ENCODE results near the gene ALKBH5. TPM values are rescaled to one million over a fixed set of nuclear protein-coding genes. Genes with fewer than 3 reads are reported as not detected.

ALKBH5 gene
- total and polyA plus RNA-seq, 10 of the 15 experiments (the other 5 are each of a cell fraction or from before 2014, with no cell fraction given) = 13.7 to 99.9 (median 52.4) TPM

DNA sequence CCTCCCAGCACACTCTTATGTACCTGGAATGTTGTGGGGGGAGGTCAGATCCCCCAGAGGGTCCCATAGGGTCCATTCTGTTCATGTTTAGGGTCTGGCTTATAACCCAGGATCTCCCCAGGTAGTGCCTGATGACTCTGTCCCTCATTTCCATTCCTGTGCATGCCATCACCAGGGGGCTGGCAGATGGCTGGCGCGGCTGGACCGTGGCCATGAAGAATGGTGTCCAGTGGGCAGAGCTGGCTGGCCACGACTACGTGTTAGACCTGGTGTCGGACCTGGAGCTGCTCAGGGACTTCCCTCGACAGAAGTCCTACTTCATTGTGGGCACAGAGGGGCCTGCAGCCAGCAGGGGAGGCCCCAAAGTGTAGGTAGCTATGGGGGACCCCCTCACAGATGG, 35.0 kb upstream of the ALKBH5 start (continued):
- TF ChIP-seq NKRF (conservative IDR thresholded peaks at IDR 0.05) (no peak), EED (IDR thresholded peaks at IDR 0.05; ENCODE audit: low read depth) (no peak), CHD4 (IDR thresholded peaks at IDR 0.05) (no peak), ZNF217 (IDR thresholded peaks at IDR 0.05) (no peak)

- ChIA-PET SMC1A (ENCODE audit: uncharacterized antibody, unreplicated experiment) (no interaction called here), CTCF (interaction anchor here (1.0 to 1.9 kb wide), 2 partner anchors 18 to 41 kb away, joined by 3 to 4 read pairs; no protein-coding TSS in a partner anchor), RAD21 (ENCODE audit: unreplicated experiment) (no interaction called here), POLR2A (no interaction called here)
- Histone ChIP-seq H3K4me2 (ENCODE audit: control insufficient read depth, insufficient read depth) (no peak overlapping the region), H3K9me3 (replicated peaks; ENCODE audit: control insufficient read depth, insufficient read depth, low read length) (no peaks in the 10 kb centered on the region), H3K36me3 (ENCODE audit: control insufficient read depth in 2 of 2, insufficient read depth in 2 of 2, low read length in 1 of 2) (no peaks in the 10 kb centered on the region), H3K27ac (ENCODE audit: control insufficient read depth, insufficient read depth) (no peak overlapping the region), H3K27me3 (replicated peaks in 1 of 2; ENCODE audit: control insufficient read depth in 2 of 2, insufficient read depth in 2 of 2, low read length in 1 of 2) (no peaks in the 10 kb centered on the region), H4K20me1 (ENCODE audit: control insufficient read depth, insufficient read depth) (no peaks in the 10 kb centered on the region), H3K9ac (ENCODE audit: control insufficient read depth, insufficient read depth, low read length) (no peak overlapping the region), H3K4me3 (no peak overlapping the region), H3K79me2 (ENCODE audit: control insufficient read depth, insufficient read depth, low read length) (no peaks in the 10 kb centered on the region), H3K4me1 (ENCODE audit: control insufficient read depth, insufficient read depth, low read length) (no peaks in the 10 kb centered on the region; the same call in 1 of the 2 replicates), H2AFZ (ENCODE audit: control insufficient read depth, low read depth, low read length) (no peak overlapping the region)
- FAIRE-seq (no peak), DNase-seq (ENCODE audit: low read depth, low spot score) (no peak), ATAC-seq (no peak)
- in situ Hi-C loops (cut with MboI) = no loop called here
- 57% methylated on average over 9 of the region's 9 CpGs for WGBS (ENCODE audit: insufficient coverage, insufficient replicate concordance, low lambda C conversion rate, missing lambda C conversion rate)
- BruUV-seq (replicated peaks) = no TSS peak
- TF ChIP-seq POLR2A (IDR thresholded peaks at IDR 0.05; ENCODE audit: low read depth, low read length) = no peak
- no peak for TF ChIP-seq NR2C2 (IDR thresholded peaks at IDR 0.05; ENCODE audit: borderline replicate concordance, control insufficient read depth, insufficient read length, low read depth)
- no peak for TF ChIP-seq ZSCAN29 (IDR thresholded peaks at IDR 0.05)
- TF ChIP-seq RB1 (IDR thresholded peaks at IDR 0.05; ENCODE audit: borderline replicate concordance) = no peak
- no peak for TF ChIP-seq PML (IDR thresholded peaks at IDR 0.05; ENCODE audit: low read length)
- no peak for TF ChIP-seq LARP7 (IDR thresholded peaks at IDR 0.05)
- TF ChIP-seq IKZF2 (IDR thresholded peaks at IDR 0.05) = no peak
- TF ChIP-seq CREM (IDR thresholded peaks at IDR 0.05; ENCODE audit: low read depth) = no peak
- TF ChIP-seq RUNX3 (IDR thresholded peaks at IDR 0.05; ENCODE audit: low read length) = no peak
- TF ChIP-seq FOXK2 (IDR thresholded peaks at IDR 0.05) = no peak
- no peak for TF ChIP-seq TCF3 (IDR thresholded peaks at IDR 0.05; ENCODE audit: borderline replicate concordance, insufficient read depth, low read depth, low read length)
- no peak for TF ChIP-seq PRDM15 (CRISPR knock-in tag; IDR thresholded peaks at IDR 0.05)
- intact Hi-C loops (cut with micrococcal nuclease; ENCODE audit: unreplicated experiment) = no loop called here
Observed at GRCh38 chr17:18151290-18151689, 32.3 kb upstream of the ALKBH5 start.

All from GM12878 (cell line).